Testis (tissue), 2 donors: ENCODE measurements around the gene INPP4A.

Experiments used
- CTCF ChIP-seq, 3 experiments: fragments of 450-650 bp in 2 of 3; fragments of 200-600 bp in 1 of 3; sonication (generic) in 1 of 3; IDR thresholded peaks; one replicate each; pipeline ENCODE4 v1.5.1; 2016 to 2019; ENCODE audit warnings: antibody characterized with exemption in 3 of 3, mild to moderate bottlenecking in 2 of 3, moderate library complexity in 1 of 3
- POLR2A ChIP-seq: fragments of 450-650 bp; IDR thresholded peaks from one replicate; pipeline ENCODE4 v1.6.1; 2017; ENCODE audit warnings: antibody characterized with exemption, mild to moderate bottlenecking, moderate library complexity

DNA sequence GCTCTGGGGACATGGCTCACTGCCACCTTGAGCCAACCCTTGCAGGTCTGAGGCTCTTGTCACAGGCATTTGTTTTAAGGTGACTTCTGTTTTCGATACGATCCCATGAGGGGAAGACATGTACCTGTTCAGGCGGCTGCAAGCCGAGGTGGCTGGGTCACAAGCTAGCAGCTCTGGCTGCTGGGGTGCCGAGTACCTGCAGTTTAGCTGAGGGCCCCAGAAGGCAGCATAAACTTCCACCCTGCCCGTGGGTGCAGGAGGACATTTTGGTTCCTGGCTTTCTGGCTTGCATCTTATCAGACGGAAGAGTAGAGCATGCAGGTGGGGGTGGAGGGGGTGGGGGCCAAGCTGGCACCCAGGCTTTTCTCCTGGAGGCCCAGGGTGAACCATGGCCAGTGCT lies 135.3 kb downstream of the INPP4A start:
- TF ChIP-seq CTCF (IDR thresholded peaks at IDR 0.05) (no peak), POLR2A (no peak)
